GM12878 (cell line): Measurements from ENCODE around the gene FCN2. TPM values are rescaled to one million over a fixed set of nuclear protein-coding genes. Genes with fewer than 3 reads are reported as not detected.

Experiments
- ATAC-seq: fragments of 200-7000 bp; cut with Tn5 transposase; 3 replicates; pipeline ENCODE4 v1.9.1; 2020; ENCODE audit warnings: mild to moderate bottlenecking, moderate library complexity
- BruUV-seq: library from RNA; stranded (reverse); fragments of 400-500 nt; replicated peaks from 2 replicates; lab custom pipeline; 2021; lab: Mats Ljungman, UMichigan
- CTCF ChIA-PET: fragments of 300-600 bp; sonication (Branson Sonifier 250); formaldehyde crosslinking; extraction: SDS; loops from one replicate; lab custom pipeline; 2021; ENCODE audit warnings: inconsistent platforms; lab: Yijun Ruan, JAX
- POLR2A ChIA-PET: fragments of 350-600 bp; formaldehyde crosslinking; extraction: SDS; loops from one replicate; lab custom pipeline; 2021; ENCODE audit warnings: inconsistent platforms; lab: Charles Lee
- RAD21 ChIA-PET: fragments of 300-600 bp; sonication (Branson Sonifier 250); formaldehyde crosslinking; loops from one replicate; lab custom pipeline; 2023; ENCODE audit warnings: antibody characterized with exemption; ENCODE audit not compliant: unreplicated experiment; lab: Charles Lee
- SMC1A ChIA-PET: fragments of 300-600 bp; sonication (Branson Sonifier 250); formaldehyde crosslinking; loops from one replicate; lab custom pipeline; 2023; ENCODE audit not compliant: unreplicated experiment, uncharacterized antibody; lab: Charles Lee
- DNase-seq: peaks from one replicate; pipeline ENCODE4 v3.0.0-alpha.2; 2011; ENCODE audit warnings: low read depth, low spot score
- FAIRE-seq: peaks from 3 replicates; lab custom pipeline; 2011; peaks lifted over from hg19 to GRCh38; lab: Jason Lieb, UNC
- H2AFZ ChIP-seq: 2 replicates; pipeline ENCODE4 v1.6.0; 2011; ENCODE audit warnings: low read depth, low read length, control low read depth; ENCODE audit not compliant: control insufficient read depth
- H3K27ac ChIP-seq: 2 replicates; pipeline ENCODE4 v1.5.1; 2011; ENCODE audit warnings: control low read depth; ENCODE audit not compliant: control insufficient read depth, insufficient read depth
- H3K27me3 ChIP-seq, 2 experiments: replicated peaks in 1 of 2; 2 replicates each; pipeline versions ENCODE4 v1.6.0 to v1.6.1; 2011; ENCODE audit warnings: low read length in 1 of 2; ENCODE audit not compliant: control insufficient read depth in 2 of 2, insufficient read depth in 2 of 2
- H3K36me3 ChIP-seq, 2 experiments: 2 replicates each; pipeline ENCODE4 v1.5.1; 2011; ENCODE audit warnings: low read length in 1 of 2; ENCODE audit not compliant: control insufficient read depth in 2 of 2, insufficient read depth in 2 of 2
- H3K4me1 ChIP-seq: 2 replicates; pipeline ENCODE4 v1.6.1; 2011; ENCODE audit warnings: mild to moderate bottlenecking, low read length, moderate library complexity, mixed read lengths; ENCODE audit not compliant: control insufficient read depth, insufficient read depth
- H3K4me2 ChIP-seq: 2 replicates; pipeline ENCODE4 v1.6.0; 2011; ENCODE audit warnings: control low read depth; ENCODE audit not compliant: control insufficient read depth, insufficient read depth
- H3K4me3 ChIP-seq: fragments of 200-600 bp; sonication (generic); 2 replicates; pipeline ENCODE4 v1.5.1; 2016
- H3K79me2 ChIP-seq: 2 replicates; pipeline ENCODE4 v1.6.0; 2011; ENCODE audit warnings: low read length; ENCODE audit not compliant: control insufficient read depth, insufficient read depth
- H3K9ac ChIP-seq: 2 replicates; pipeline ENCODE4 v1.8.0; 2011; ENCODE audit warnings: low read length, control low read depth, mixed read lengths; ENCODE audit not compliant: control insufficient read depth, insufficient read depth
- H3K9me3 ChIP-seq: replicated peaks from 3 replicates; pipeline ENCODE4 v1.5.1; 2011; ENCODE audit warnings: mild to moderate bottlenecking, low read length; ENCODE audit not compliant: control insufficient read depth, insufficient read depth
- H4K20me1 ChIP-seq: 2 replicates; pipeline ENCODE4 v1.6.0; 2011; ENCODE audit not compliant: control insufficient read depth, insufficient read depth
- ATF3 ChIP-seq: IDR thresholded peaks from 2 replicates; pipeline ENCODE4 v1.6.1; 2011; ENCODE audit warnings: low read depth, mild to moderate bottlenecking, low read length, moderate library complexity, borderline replicate concordance; ENCODE audit errors: extremely low read depth
- BMI1 ChIP-seq: fragments of 450-650 bp; IDR thresholded peaks from 2 replicates; pipeline ENCODE4 v1.6.1; 2016; ENCODE audit warnings: mild to moderate bottlenecking, moderate library complexity, borderline replicate concordance
- CBFB ChIP-seq: IDR thresholded peaks from 2 replicates; pipeline ENCODE4 v1.6.1; 2016; ENCODE audit warnings: antibody characterized with exemption, low read depth
- EP300 ChIP-seq, 2 experiments: fragments of 150-350 bp in 1 of 2; IDR thresholded peaks; 2 replicates each; pipeline ENCODE4 v1.6.1; 2011 to 2012; ENCODE audit warnings: low read depth in 2 of 2, low read length in 2 of 2, borderline replicate concordance in 1 of 2, improper control_type of control experiment in 1 of 2, inconsistent platforms in 1 of 2; ENCODE audit not compliant: control insufficient read depth in 1 of 2
- FOS ChIP-seq: IDR thresholded peaks from 3 replicates; pipeline ENCODE4 v1.6.1; 2011; ENCODE audit warnings: borderline replicate concordance; ENCODE audit not compliant: insufficient read length; ENCODE audit errors: extremely low read depth
- GATAD2B ChIP-seq: fragments of 450-650 bp; conservative IDR thresholded peaks from 2 replicates; pipeline ENCODE4 v1.6.1; 2017; ENCODE audit warnings: low read depth, mild to moderate bottlenecking, moderate library complexity
- HDAC2 ChIP-seq: fragments of 200-600 bp; sonication (generic); IDR thresholded peaks from 2 replicates; pipeline ENCODE4 v1.6.1; 2017
- HDGF ChIP-seq: fragments of 450-650 bp; IDR thresholded peaks from 2 replicates; pipeline ENCODE4 v1.6.1; 2016; ENCODE audit warnings: antibody characterized with exemption
- IRF3 ChIP-seq: fragments of 450-650 bp; IDR thresholded peaks from 2 replicates; pipeline ENCODE4 v1.6.1; 2014; ENCODE audit warnings: mild to moderate bottlenecking
- MTA3 ChIP-seq: IDR thresholded peaks from 2 replicates; pipeline ENCODE4 v1.6.1; 2012; ENCODE audit warnings: low read length, inconsistent platforms, borderline replicate concordance
- NRF1 ChIP-seq: conservative IDR thresholded peaks from 2 replicates; pipeline ENCODE4 v1.6.1; 2011; ENCODE audit warnings: mild to moderate bottlenecking, low read depth, low read length, improper control_type of control experiment
- PML ChIP-seq: IDR thresholded peaks from 2 replicates; pipeline ENCODE4 v1.6.1; 2012; ENCODE audit warnings: low read length, inconsistent platforms
- SMAD1 ChIP-seq: fragments of 450-650 bp; IDR thresholded peaks from 2 replicates; pipeline ENCODE4 v1.6.1; 2018; ENCODE audit warnings: mild to moderate bottlenecking, low read depth; ENCODE audit not compliant: partially characterized antibody
- SPI1 ChIP-seq: IDR thresholded peaks from 2 replicates; pipeline ENCODE4 v1.6.1; 2011; ENCODE audit warnings: low read depth, mild to moderate bottlenecking, low read length, moderate library complexity, borderline replicate concordance; ENCODE audit not compliant: insufficient read depth
- STAT1 ChIP-seq: fragments of 450-650 bp; conservative IDR thresholded peaks from 2 replicates; pipeline ENCODE4 v1.6.1; 2014; ENCODE audit warnings: antibody characterized with exemption, mild to moderate bottlenecking
- TBL1XR1 ChIP-seq: IDR thresholded peaks from 2 replicates; pipeline ENCODE4 v1.6.1; 2012; ENCODE audit warnings: low read depth, low read length, improper control_type of control experiment
- TCF12 ChIP-seq: IDR thresholded peaks from 2 replicates; pipeline ENCODE4 v1.6.1; 2011; ENCODE audit warnings: low read depth, mild to moderate bottlenecking, low read length
- YY1 ChIP-seq: IDR thresholded peaks from 2 replicates; pipeline ENCODE4 v1.6.1; 2011; ENCODE audit warnings: low read depth, mild to moderate bottlenecking, low read length
- ZNF24 ChIP-seq: fragments of 450-650 bp; IDR thresholded peaks from 2 replicates; pipeline ENCODE4 v1.6.1; 2017; ENCODE audit warnings: antibody characterized with exemption, mild to moderate bottlenecking
- WGBS: methylation state at CpG from one replicate; pipeline ENCODE4 v1.1.6; 2016; ENCODE audit warnings: low lambda C conversion rate; ENCODE audit not compliant: insufficient replicate concordance, insufficient coverage; ENCODE audit errors: missing lambda C conversion rate; 5-methylcytosine and 5-hydroxymethylcytosine counted together
- in situ Hi-C: fragments of 300-500 bp; cut with MboI; formaldehyde crosslinking; loops from 9 replicates; pipeline ENCODE4 v1.14.3; 2018; ENCODE audit warnings: mixed read lengths
- intact Hi-C: fragments of 100-400 bp; cut with micrococcal nuclease; formaldehyde crosslinking; loops from one replicate; pipeline ENCODE4 v1.14.2; 2022; ENCODE audit not compliant: unreplicated experiment
- polyA plus RNA-seq, 11 experiments: library from polyadenylated mRNA; depleted of rRNA in 4 of 11; unstranded in 6 of 11; stranded (reverse) in 5 of 11; fragments of >200 nt; fragmentation: Nextera tagmentation in 4 of 11; fragmentation: Illumina TruSeq in 1 of 11; extraction: Ambion mirVana in 4 of 11; extraction: Trizol in 1 of 11; gene quantifications; 1 replicate in 1 of 11; 2 replicates in 10 of 11; pipeline versions ENCODE4 v1.2.1 to v1.2.3, GENCODE V29; 2011 to 2016; ENCODE audit warnings: inconsistent platforms in 2 of 11, missing spikeins in 2 of 11, low read depth in 1 of 11
- total RNA-seq, 4 experiments: library from RNA; depleted of rRNA in 3 of 4; stranded (reverse); fragments of >200 nt in 3 of 4; fragmentation: Illumina TruSeq in 1 of 4; extraction: Trizol in 1 of 4; gene quantifications; 2 replicates each; pipeline versions ENCODE4 v1.2.1 to v1.2.3, GENCODE V29; 2013 to 2021
- TF ChIP-seq, protein P1 (sequence below): IDR thresholded peaks from 2 replicates; pipeline ENCODE4 v1.6.1; 2012; ENCODE audit warnings: low read depth, low read length, improper control_type of control experiment

The FCN2 gene
- total and polyA plus RNA-seq, 10 of the 15 experiments (the other 5 are each of a cell fraction or from before 2014, with no cell fraction given) = not detected

DNA sequence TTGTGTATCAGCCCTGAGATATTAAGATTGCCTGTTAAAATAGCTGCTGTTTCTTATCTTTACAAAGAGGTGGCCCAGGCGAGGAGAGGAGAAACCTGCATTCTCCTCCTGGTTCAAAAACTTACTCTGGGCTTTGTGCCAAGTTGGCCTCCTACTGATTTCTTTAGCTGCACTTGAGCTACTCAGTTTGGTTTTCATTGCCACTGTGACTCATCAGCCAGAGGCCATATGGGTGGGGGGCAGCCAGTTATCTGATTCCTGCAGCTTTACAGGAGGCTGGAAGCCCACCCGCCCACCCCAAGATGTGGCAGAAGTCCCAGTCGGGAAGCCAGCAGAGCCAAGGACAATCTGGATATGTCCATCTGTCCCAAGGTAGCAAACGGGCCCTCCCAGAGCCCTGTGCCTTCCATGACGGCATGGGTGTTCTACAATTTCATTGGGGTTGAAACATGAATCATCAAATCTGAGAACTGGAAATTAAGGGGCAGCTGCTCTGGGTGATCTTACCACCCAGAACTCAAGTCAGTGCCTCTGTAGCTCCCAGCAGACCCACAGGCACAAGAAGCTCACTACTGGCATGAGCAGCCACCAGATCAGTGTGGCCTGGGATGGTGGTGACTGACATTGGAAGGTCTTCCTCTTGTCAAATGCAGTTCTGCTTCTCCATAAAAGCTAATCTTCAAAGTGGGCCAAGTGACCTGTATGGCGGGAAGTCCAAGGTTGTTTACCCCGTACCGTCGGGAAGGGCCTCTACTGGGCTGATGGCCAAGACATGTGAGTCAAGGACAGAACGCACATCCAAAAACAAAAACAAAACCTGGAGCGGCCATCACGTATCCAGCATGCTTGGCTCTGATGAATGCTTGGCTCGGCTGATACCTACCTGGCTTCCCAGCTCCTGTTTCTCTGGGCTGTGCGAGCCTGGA lies 15.6 kb downstream of the FCN2 start:
- H3K4me2 ChIP-seq = no peak overlapping the region
- 52% methylated on average over 14 of the region's 14 CpGs for WGBS
- BruUV-seq = no TSS peak
- TF ChIP-seq STAT1 = no peak
- no peak for TF ChIP-seq FOS
- no peak for TF ChIP-seq SMAD1
- no peak for TF ChIP-seq MTA3
- TF ChIP-seq CBFB = no peak
- no peak for TF ChIP-seq ZNF24
- TF ChIP-seq HDGF = no peak
- no peak for TF ChIP-seq GATAD2B
- no peak for TF ChIP-seq NRF1
- no peak for TF ChIP-seq EP300 (IDR thresholded peaks at IDR 0.05; ENCODE audit: borderline replicate concordance in 1 of 2, control insufficient read depth in 1 of 2, low read depth in 2 of 2, low read length in 2 of 2)
- TF ChIP-seq HDAC2 = no peak
- no peak for TF ChIP-seq BMI1
- TF ChIP-seq, protein P1, sequence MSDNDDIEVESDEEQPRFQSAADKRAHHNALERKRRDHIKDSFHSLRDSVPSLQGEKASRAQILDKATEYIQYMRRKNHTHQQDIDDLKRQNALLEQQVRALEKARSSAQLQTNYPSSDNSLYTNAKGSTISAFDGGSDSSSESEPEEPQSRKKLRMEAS = no peak
- no peak for TF ChIP-seq ATF3
- TF ChIP-seq PML = no peak
- no peak for TF ChIP-seq TBL1XR1
- TF ChIP-seq IRF3 = no peak
- TF ChIP-seq SPI1 = no peak
- no peak for TF ChIP-seq YY1
- TF ChIP-seq TCF12 = no peak
- FAIRE-seq (no peak), DNase-seq (no peak), ATAC-seq (no peak)
- no peak overlapping the region for H2AFZ ChIP-seq
- H3K9me3 ChIP-seq = peaks cover 8% of the 10 kb centered on the region
- H3K4me3 ChIP-seq = no peak overlapping the region
- ChIA-PET CTCF (interaction anchor here (0.8 kb wide), 1 partner anchor 38 kb away, joined by 3 read pairs; no protein-coding TSS in a partner anchor), SMC1A (interaction anchor here (0.8 to 1.0 kb wide), 2 partner anchors 11 to 22 kb away, joined by 3 read pairs; partner anchors contain the start of gene FCN1), POLR2A (no interaction called here), RAD21 (no interaction called here)
- H3K4me1 ChIP-seq = 0 out of 2 replicates have a peak, but pooled peaks cover 4% of the 10 kb centered on the region
- H3K27ac ChIP-seq = no peak overlapping the region
- in situ Hi-C loops = no loop called here
- no peaks in the 10 kb centered on the region for H3K27me3 ChIP-seq
- no peak overlapping the region for H3K9ac ChIP-seq
- no peaks in the 10 kb centered on the region for H3K79me2 ChIP-seq
- intact Hi-C loops = no loop called here
- H3K36me3 ChIP-seq = no peaks in the 10 kb centered on the region
- H4K20me1 ChIP-seq = no peaks in the 10 kb centered on the region
